ENCODE measurements around the gene MARF1.
"Not testable (repeated sequence)": the region's sequence is repeated elsewhere in the genome, so short reads cannot be mapped to it uniquely, and the experiment has no call there.

Gene MARF1

DNA sequence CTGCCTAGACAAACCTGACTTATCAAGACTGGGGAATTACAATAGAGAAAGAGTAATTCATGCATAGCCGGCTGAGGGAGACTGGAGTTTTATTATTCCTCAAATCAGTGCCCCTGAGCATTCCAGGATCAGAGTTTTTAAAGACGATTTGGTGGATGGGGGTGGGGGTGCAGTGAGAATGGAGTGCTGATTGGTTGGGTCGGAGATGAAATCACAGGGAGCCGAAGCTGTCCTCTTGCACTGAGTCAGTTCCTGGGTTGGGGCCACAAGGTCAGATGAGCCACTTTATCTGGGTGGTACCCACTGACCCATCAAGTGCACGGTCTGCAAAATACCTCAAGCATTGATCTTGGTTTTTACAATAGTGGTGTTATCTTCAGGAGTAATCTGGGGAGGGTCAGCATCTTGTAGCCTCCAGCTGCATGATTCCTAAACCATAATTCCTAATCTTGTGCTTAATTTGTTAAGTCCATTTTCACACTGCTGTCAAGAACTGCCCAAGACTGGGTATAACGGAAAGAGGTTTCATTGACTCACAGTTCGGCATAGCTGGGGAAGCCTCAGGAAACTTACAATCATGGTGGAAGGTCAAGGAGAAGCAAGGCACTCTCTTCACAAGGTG, 69.6 kb downstream of the MARF1 start:
- DNase-seq (ENCODE audit: low read depth in 1 of 2, low spot score in 1 of 2), result no peak

DNA sequence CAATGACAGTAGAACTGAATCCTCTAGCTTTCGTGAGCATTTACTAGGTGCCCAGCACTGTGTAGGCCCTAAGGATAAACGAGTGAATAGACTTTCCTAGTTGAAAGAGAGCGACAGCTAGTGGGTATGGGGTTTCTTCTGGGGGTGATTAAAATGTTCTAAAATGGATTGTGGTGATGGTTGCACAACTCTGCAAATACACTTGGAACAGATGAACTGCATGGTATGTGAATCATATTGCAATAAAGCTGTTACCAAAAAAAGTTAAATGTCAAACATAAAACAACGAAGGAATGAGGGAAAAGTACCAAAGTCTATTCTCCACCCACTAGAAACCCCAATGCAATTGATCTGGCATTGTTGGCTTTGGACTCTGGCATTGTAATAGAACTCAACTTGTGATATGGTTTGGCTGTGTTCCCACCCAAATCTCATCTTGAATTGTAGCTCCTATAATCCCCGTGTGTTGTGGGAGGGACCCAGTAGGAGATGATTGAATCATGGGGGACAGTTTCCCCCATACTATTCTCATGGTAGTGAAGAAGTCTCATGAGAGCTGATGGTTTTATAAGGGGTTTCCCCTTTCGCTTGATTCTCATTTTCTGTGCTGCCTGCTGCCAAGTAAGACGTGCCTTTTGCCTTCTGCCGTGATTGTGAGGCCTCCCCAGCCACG, 70.5 kb downstream of the MARF1 start:
- DNase-seq (ENCODE audit: low read depth in 1 of 2, low spot score in 1 of 2), result peak in 1 of 2 donors; percentile 32

DNA sequence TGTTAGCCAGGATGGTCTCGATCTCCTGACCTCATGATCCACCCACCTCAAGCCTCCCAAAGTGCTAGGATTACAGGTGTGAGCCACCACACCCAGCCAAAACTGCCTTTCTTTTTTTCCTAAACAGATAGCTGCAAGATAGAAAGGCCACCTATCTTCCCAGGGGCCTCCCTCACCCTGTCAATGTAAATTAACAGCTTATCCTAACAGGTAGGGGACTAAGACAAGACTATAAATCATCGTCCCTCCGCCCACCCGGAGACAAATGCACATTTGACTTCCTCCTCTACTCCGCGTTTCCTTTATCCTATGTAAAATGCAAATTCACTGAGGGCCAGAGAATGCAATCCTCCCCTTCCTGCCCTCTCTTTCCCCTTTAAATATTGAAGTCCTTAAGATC, 71.4 kb downstream of the MARF1 start:
- no peak for DNase-seq (ENCODE audit: low read depth in 1 of 2, low spot score in 1 of 2)

DNA sequence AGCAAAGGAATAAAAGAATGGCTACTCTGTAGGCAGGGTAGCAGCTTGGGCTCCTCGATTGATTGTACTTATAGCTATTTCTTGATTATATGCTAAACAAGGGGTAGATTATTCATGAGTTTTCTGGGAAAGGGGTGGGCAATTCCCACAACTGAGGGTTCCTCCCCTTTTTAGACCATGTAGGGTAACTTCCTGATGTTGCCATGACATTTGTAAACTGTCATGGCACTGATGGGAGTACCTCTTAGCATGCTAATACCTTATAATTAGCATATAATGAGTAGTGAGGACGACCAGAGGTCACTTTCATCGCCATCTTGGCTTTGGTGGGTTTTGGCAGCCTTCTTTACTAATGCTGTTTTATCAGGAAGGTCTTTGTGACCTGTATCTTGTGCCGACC, 72.3 kb downstream of the MARF1 start:
- not testable (repeated sequence) for DNase-seq (ENCODE audit: low read depth in 1 of 2, low spot score in 1 of 2)

GRCh38 chr16:15567823-15568222, 75.1 kb downstream of the MARF1 start:
- no peak for DNase-seq (ENCODE audit: low read depth in 1 of 2, low spot score in 1 of 2)

DNA sequence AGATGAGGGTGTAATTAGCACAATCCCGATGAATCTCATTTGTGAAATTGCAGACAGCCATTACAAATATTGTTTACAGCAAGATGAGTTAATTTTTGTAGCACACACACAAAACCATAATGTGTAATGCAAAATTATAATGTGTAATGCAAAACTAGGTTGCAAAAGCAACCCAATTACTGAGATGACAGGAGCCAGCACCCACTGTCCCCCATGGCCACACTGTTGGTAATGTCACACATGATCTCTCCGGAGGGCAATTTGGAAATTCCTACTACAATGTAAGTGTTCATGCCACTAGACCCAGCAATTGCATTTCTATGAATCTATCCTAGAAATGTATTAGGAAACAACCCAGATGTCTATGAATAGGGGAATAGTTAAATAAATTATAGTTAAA, 76.9 kb downstream of the MARF1 start:
- no peak for DNase-seq (ENCODE audit: low read depth in 1 of 2, low spot score in 1 of 2)

GRCh38 chr16:15564604-15565339, 78.2 kb downstream of the MARF1 start:
- no peak for DNase-seq (ENCODE audit: low read depth in 1 of 2, low spot score in 1 of 2)

DNA sequence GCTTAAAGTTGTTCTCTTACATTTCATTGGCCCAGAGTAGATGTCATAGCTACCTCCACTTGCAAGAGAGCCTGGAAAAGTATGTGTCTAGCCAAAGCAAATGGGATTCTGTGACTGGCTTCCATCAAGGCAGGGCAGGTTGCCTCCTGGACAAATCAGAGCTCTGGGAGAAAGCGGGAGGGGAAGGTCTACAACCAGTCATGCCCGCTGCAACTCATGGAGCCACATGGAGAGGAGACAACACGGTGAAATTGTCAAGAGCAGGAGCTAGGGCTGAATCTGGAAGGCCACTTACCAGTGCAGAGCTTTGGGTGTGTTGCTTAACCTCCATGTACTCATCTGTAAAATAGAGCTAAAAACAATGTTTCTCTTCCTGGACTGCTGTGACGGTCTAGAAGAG, 83.8 kb downstream of the MARF1 start:
- DNase-seq (ENCODE audit: low read depth in 1 of 2, low spot score in 1 of 2), result no peak

- no peak for DNase-seq (ENCODE audit: low read depth in 1 of 2, low spot score in 1 of 2)
Observed at GRCh38 chr16:15557258-15557657, 85.7 kb downstream of the MARF1 start.

DNA sequence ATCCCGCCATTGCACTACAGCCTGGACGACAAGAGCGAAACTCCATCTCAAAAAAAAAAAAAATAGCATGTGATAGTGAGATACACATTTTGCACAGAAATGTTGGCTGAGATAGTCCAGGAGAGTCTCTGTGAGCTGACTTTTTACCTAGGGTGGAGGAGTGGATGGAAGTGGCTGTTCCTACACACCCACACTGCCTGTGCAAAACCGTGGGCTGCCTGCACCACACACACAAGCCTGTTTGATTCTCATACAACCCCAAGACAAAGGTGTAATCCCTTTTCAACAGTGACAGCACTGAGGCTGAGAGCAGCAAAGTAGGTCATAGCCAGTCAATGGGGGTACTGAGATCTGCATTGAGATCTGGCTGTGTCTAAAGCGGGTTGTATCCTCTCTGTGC, 86.8 kb downstream of the MARF1 start:
- no peak for DNase-seq (ENCODE audit: low read depth in 1 of 2, low spot score in 1 of 2)

DNA sequence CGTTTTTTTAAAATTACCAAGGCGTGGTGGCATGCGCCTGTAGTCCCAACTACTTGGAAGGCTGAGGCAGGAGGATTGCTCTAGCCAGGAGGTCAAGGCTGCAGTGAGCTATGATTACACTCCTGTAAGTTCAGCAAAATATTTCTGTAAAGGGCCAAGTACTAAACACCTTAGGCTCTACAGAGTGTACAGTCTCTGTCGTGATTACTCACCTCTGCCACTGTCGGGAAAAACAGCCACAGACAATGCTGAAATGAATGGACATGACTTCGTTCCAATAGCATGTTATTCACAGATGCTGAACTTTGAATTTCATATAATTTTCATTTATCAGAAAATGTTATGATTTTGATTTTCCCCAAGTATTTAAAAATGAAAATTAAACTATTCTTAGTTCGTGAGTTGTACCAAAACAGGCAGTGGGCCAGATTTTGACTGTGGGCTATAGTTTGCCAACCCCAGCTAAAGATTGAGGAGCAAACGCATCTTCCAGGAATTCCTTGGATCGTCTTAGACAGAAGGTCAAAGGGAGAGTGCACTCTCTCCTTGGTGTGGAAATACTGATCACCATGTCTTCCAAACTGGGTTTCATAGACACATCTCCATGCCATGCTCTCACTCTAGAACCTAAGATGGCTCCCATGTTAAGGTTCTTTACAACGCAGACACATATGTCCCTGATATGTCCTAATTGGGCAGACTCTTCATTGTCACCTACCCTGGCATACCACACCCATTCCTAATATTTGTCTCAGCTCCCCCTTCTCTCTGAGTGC, 89.5 kb downstream of the MARF1 start:
- no peak for DNase-seq (ENCODE audit: low read depth in 1 of 2, low spot score in 1 of 2)

GRCh38 chr16:15552507-15552906, 90.4 kb downstream of the MARF1 start:
- no peak for DNase-seq (ENCODE audit: low read depth in 1 of 2, low spot score in 1 of 2)

DNA sequence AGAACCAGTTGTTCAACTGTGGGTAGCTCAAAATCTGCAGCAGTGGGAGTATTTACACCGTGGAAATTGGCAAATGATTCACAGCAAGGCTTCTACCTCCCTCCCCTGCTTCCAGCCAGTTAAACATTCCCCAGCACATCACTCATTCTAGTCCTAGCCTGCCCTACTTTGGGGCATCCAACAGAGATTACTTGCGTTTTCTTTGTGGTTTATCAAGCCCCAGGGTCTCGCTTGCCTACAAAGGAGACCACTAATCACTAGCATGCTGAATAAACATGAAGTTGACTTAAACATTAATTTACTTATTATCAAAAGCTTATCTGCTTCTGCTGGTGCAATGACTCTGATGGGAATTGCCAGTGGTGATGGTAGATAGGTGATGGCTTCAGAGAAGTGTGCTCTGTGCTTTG, 94.5 kb downstream of the MARF1 start:
- DNase-seq (ENCODE audit: low read depth in 1 of 2, low spot score in 1 of 2), result no peak

GRCh38 chr16:15547768-15548096, 95.2 kb downstream of the MARF1 start:
- DNase-seq (ENCODE audit: low read depth in 1 of 2, low spot score in 1 of 2), result no peak

DNA sequence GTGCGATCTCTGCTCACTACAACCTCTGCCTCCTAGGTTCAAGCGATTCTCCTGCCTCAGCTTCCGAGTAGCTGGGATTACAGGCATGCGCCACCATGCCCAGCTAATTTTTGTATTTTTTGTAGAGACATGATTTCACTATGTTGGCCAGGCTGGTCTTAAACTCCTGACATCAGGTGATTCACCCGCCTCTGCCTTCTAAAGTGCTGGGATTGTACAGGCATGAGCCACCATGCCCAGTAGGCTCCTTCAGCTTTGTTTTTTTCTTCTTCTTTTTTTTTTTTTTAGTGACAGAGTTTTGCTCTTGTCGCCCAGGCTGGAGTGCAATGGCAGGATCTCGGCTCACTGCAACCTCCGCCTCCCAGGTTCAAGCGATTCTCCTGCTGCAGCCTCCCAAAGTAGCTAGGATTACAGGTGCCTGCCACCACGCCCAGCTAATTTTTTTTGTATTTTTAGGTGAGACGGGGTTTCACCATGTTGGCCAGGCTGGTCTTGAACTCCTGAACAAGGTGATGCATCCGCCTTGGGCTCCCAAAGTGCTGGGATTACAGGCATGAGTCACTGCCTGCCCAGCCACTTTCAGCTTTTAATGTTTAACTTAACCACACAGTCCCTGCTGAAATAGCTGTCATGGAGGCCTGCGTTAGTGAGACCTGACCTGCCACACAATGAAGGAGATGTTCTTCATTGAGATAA, 95.7 kb downstream of the MARF1 start:
- DNase-seq (ENCODE audit: low read depth in 1 of 2, low spot score in 1 of 2), result not testable (repeated sequence)

GRCh38 chr16:15545544-15545943, 97.4 kb downstream of the MARF1 start:
- no peak for DNase-seq (ENCODE audit: low read depth in 1 of 2, low spot score in 1 of 2)

DNA sequence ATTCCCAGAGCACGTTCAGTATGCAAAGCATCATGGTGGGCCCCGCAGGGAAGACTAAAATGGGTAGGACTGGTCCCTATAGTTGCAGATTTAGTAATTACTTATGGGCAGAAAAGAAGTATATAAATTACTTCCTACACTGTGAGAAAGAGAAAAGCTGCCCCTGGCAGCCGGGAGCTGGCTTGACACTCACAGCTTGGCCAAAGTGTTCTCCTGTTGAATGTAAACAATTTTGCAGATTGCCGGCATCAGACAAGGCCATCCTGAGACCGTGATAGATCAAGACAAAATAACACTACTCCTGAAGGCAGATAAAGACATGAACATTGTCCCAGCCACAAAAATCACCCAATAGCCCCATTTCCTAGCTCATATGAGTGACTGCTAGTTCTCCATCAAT, 98.5 kb downstream of the MARF1 start:
- no peak for DNase-seq (ENCODE audit: low read depth in 1 of 2, low spot score in 1 of 2)

All from activated CD4-positive, alpha-beta T cell treated with anti-CD3 and anti-CD28 coated beads, Interleukin-2, amount 50 U/mL, for 24 hours (primary cell).